IMR-90 (cell line): ENCODE data around the gene BMP5. TPM values are rescaled to one million over a fixed set of nuclear protein-coding genes. Genes with fewer than 3 reads are reported as not detected.

ENCODE experiments used
- ATAC-seq: fragments of 200-7000 bp; cut with Tn5 transposase; 2 replicates; pipeline ENCODE4 v1.9.1; 2020; ENCODE audit warnings: low read depth, mild to moderate bottlenecking, moderate library complexity
- BruUV-seq: library from RNA; stranded (reverse); fragments of 400-500 nt; replicated peaks from 2 replicates; lab custom pipeline; 2021; lab: Mats Ljungman, UMichigan
- CTCF ChIA-PET: fragments of 300-600 bp; formaldehyde crosslinking; extraction: SDS; loops from one replicate; lab custom pipeline; 2021; ENCODE audit warnings: antibody characterized with exemption; lab: Yijun Ruan, JAX
- POLR2A ChIA-PET: fragments of 300-600 bp; sonication (Branson Sonifier 250); formaldehyde crosslinking; loops from one replicate; lab custom pipeline; 2022; ENCODE audit warnings: antibody characterized with exemption; ENCODE audit not compliant: unreplicated experiment; lab: Charles Lee
- DNase-seq: peaks from one replicate; pipeline ENCODE4 v3.0.0; 2013
- H2AFZ ChIP-seq: replicated peaks from 2 replicates; pipeline ENCODE3; 2013; ENCODE audit warnings: low read length, mild to moderate bottlenecking; ENCODE audit not compliant: poor library complexity
- H2AK5ac ChIP-seq: 2 replicates; pipeline ENCODE4 v1.6.1; 2013; ENCODE audit warnings: low read depth, low read length, inconsistent platforms
- H2AK9ac ChIP-seq: replicated peaks from 2 replicates; pipeline ENCODE3; 2013; ENCODE audit warnings: mild to moderate bottlenecking, low read depth, low read length, moderate library complexity; ENCODE audit not compliant: poor library complexity
- H2BK120ac ChIP-seq: 2 replicates; pipeline ENCODE4 v1.6.1; 2013; ENCODE audit warnings: low read depth, low read length, inconsistent platforms
- H2BK15ac ChIP-seq: 3 replicates; pipeline ENCODE4 v1.6.1; 2013; ENCODE audit warnings: low read depth, low read length, inconsistent platforms
- H2BK20ac ChIP-seq: 2 replicates; pipeline ENCODE4 v1.6.1; 2013; ENCODE audit warnings: low read depth, mild to moderate bottlenecking, inconsistent platforms, low read length, moderate library complexity
- H2BK5ac ChIP-seq: 2 replicates; pipeline ENCODE4 v1.6.1; 2013; ENCODE audit warnings: mild to moderate bottlenecking, low read depth, low read length, inconsistent platforms; ENCODE audit not compliant: poor library complexity, severe bottlenecking
- H3K14ac ChIP-seq: replicated peaks from 2 replicates; pipeline ENCODE4 v1.6.1; 2013; ENCODE audit warnings: low read depth, low read length, inconsistent platforms
- H3K18ac ChIP-seq: 2 replicates; pipeline ENCODE4 v1.6.1; 2013; ENCODE audit warnings: low read depth, low read length, control low read depth
- H3K23ac ChIP-seq: 2 replicates; pipeline ENCODE4 v1.6.1; 2013; ENCODE audit warnings: low read depth, low read length, inconsistent platforms
- H3K27ac ChIP-seq: 2 replicates; pipeline ENCODE4 v1.5.1; 2013; ENCODE audit warnings: mild to moderate bottlenecking, control low read depth, low read length; ENCODE audit not compliant: insufficient read depth
- H3K27me3 ChIP-seq: 2 replicates; pipeline ENCODE4 v1.6.1; 2013; ENCODE audit warnings: low read length; ENCODE audit not compliant: control insufficient read depth, insufficient read depth
- H3K36me3 ChIP-seq: 2 replicates; pipeline ENCODE4 v1.6.1; 2013; ENCODE audit warnings: low read length, mixed read lengths; ENCODE audit not compliant: control insufficient read depth, insufficient read depth
- H3K4ac ChIP-seq: 2 replicates; pipeline ENCODE4 v1.6.1; 2013; ENCODE audit warnings: low read depth, low read length, inconsistent platforms
- H3K4me1 ChIP-seq: 2 replicates; pipeline ENCODE4 v1.6.1; 2013; ENCODE audit warnings: low read length, mixed read lengths; ENCODE audit not compliant: control insufficient read depth, insufficient read depth
- H3K4me2 ChIP-seq: 2 replicates; pipeline ENCODE4 v1.6.1; 2013; ENCODE audit warnings: low read depth, mild to moderate bottlenecking, control low read depth, low read length, moderate library complexity
- H3K4me3 ChIP-seq: 2 replicates; pipeline ENCODE4 v1.5.1; 2013; ENCODE audit warnings: low read depth, mild to moderate bottlenecking, control low read depth, low read length, moderate library complexity; ENCODE audit not compliant: insufficient read depth
- H3K56ac ChIP-seq: 2 replicates; pipeline ENCODE4 v1.6.1; 2013; ENCODE audit warnings: low read length, inconsistent platforms; ENCODE audit not compliant: insufficient read depth; ENCODE audit errors: extremely low read depth
- H3K79me1 ChIP-seq, 2 experiments: 2 replicates each; pipeline ENCODE4 v1.6.1; 2013; ENCODE audit warnings: low read length in 2 of 2, inconsistent platforms in 1 of 2, low read depth in 1 of 2
- H3K9ac ChIP-seq: 2 replicates; pipeline ENCODE4 v1.6.1; 2013; ENCODE audit warnings: low read depth, low read length, control low read depth
- H3K9me1 ChIP-seq: 2 replicates; pipeline ENCODE4 v1.6.1; 2013; ENCODE audit warnings: low read length, inconsistent platforms; ENCODE audit not compliant: insufficient read depth
- H3K9me3 ChIP-seq: 2 replicates; pipeline ENCODE4 v1.6.1; 2013; ENCODE audit warnings: low read length; ENCODE audit not compliant: control insufficient read depth, insufficient read depth
- H4K20me1 ChIP-seq: 2 replicates; pipeline ENCODE4 v1.6.1; 2013; ENCODE audit warnings: low read length, inconsistent platforms; ENCODE audit not compliant: insufficient read depth
- H4K5ac ChIP-seq: 2 replicates; pipeline ENCODE4 v1.6.1; 2013; ENCODE audit warnings: mild to moderate bottlenecking, low read depth, low read length, control low read depth
- H4K8ac ChIP-seq, 2 experiments: 2 replicates each; pipeline ENCODE4 v1.6.1; 2013; ENCODE audit warnings: low read depth in 2 of 2, low read length in 2 of 2, control low read depth in 1 of 2, inconsistent platforms in 1 of 2
- H4K91ac ChIP-seq: 2 replicates; pipeline ENCODE4 v1.6.1; 2013; ENCODE audit warnings: low read depth, low read length, inconsistent platforms; ENCODE audit not compliant: insufficient read depth
- CHD1 ChIP-seq: IDR thresholded peaks from 2 replicates; pipeline ENCODE4 v1.6.1; 2012; ENCODE audit warnings: low read depth, low read length, improper control_type of control experiment
- POLR2A ChIP-seq: IDR thresholded peaks from 2 replicates; pipeline ENCODE4 v1.6.1; 2012; ENCODE audit warnings: mild to moderate bottlenecking, low read depth, low read length
- WGBS, 2 experiments: methylation state at CpG; one replicate each; pipeline versions ENCODE4 v1.1.5 to v1.1.7; 2013; ENCODE audit warnings: missing lambda C conversion rate in 2 of 2; ENCODE audit not compliant: insufficient read length in 1 of 2; ENCODE audit errors: extremely low coverage in 2 of 2; 5-methylcytosine and 5-hydroxymethylcytosine counted together
- dilution Hi-C: fragments of 300-500 bp; cut with HindIII; formaldehyde crosslinking; loops from one replicate; pipeline ENCODE4 v1.14.3; 2018; ENCODE audit warnings: low sequenced_read_pairs; ENCODE audit not compliant: unreplicated experiment
- in situ Hi-C: fragments of 300-500 bp; cut with MboI; formaldehyde crosslinking; loops from 3 replicates; pipeline ENCODE4 v1.14.3; 2019; ENCODE audit warnings: low sequenced_read_pairs, inconsistent platforms, mixed read lengths
- intact Hi-C: fragments of 100-400 bp; cut with micrococcal nuclease; formaldehyde crosslinking; loops from 2 replicates; pipeline ENCODE4 v1.10.0; 2022
- polyA plus RNA-seq, 3 experiments: library from polyadenylated mRNA; depleted of rRNA; stranded (reverse); fragments of >200 nt; gene quantifications; 2 replicates each; pipeline ENCODE4 v1.2.3, GENCODE V29; 2012; ENCODE audit warnings: low replicate concordance in 1 of 3
- total RNA-seq: library from RNA; depleted of rRNA; stranded (reverse); fragments of >200 nt; gene quantifications from 2 replicates; pipeline ENCODE4 v1.2.3, GENCODE V29; 2012

BMP5 gene
- total and polyA plus RNA-seq, 2 of the 4 experiments (the other 2 are of a cell fraction), result under 0.01 to 0.02 TPM

DNA sequence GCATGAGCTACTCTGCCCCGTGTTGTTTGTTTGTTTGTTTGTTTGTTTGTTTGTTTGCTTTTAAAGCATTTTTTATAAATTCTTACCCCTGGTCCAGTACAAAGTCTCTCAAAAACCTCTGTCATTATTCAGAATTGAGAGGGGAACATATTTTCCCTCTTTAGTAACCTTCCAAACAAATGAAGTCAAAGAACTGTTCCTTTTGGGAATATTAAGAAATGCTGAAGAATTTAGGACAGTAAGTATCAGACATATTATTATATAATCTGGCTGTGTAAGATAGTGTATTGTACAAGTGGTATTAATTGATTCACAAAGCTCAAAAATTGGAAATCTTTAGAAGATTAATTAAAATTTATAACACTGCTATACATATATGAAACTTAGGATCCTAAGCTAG is 54.7 kb downstream of the BMP5 start:
- in situ Hi-C loops (no loop called here), intact Hi-C loops (no loop called here), dilution Hi-C loops (no loop called here)
- H2BK5ac ChIP-seq, result no peak overlapping the region
- H2AK9ac ChIP-seq, result no peak overlapping the region
- H3K4ac ChIP-seq, result no peak overlapping the region
- H3K9ac ChIP-seq, result no peak overlapping the region
- no peak for ATAC-seq
- H2BK20ac ChIP-seq, result no peak overlapping the region
- CTCF ChIA-PET, result interaction anchor here (0.7 kb wide), 1 partner anchor 576 kb away, joined by 3 read pairs; no protein-coding TSS in a partner anchor
- no peak overlapping the region for H3K14ac ChIP-seq
- H3K9me3 ChIP-seq, result no peaks in the 10 kb centered on the region
- no peaks in the 10 kb centered on the region for H3K9me1 ChIP-seq
- no peak for DNase-seq
- no peak overlapping the region for H4K5ac ChIP-seq
- H4K91ac ChIP-seq, result no peak overlapping the region
- H2BK120ac ChIP-seq, result no peak overlapping the region
- H2AK5ac ChIP-seq, result no peak overlapping the region
- no peak overlapping the region for H3K23ac ChIP-seq
- H3K4me2 ChIP-seq, result no peak overlapping the region
- no peaks in the 10 kb centered on the region for H4K20me1 ChIP-seq
- H2AFZ ChIP-seq, result no peak overlapping the region
- no peaks in the 10 kb centered on the region for H3K27me3 ChIP-seq
- no CpG with 5 or more reads among the region's 1 CpG for WGBS, 2 experiments
- H3K36me3 ChIP-seq, result no peaks in the 10 kb centered on the region
- H4K8ac ChIP-seq, result no peak overlapping the region
- TF ChIP-seq CHD1 (no peak), POLR2A (no peak)
- H3K27ac ChIP-seq, result no peak overlapping the region
- H3K18ac ChIP-seq, result no peak overlapping the region
- H3K79me1 ChIP-seq, result no peaks in the 10 kb centered on the region
- POLR2A ChIA-PET, result no interaction called here
- no peak overlapping the region for H2BK15ac ChIP-seq
- H3K56ac ChIP-seq, result no peak overlapping the region
- H3K4me3 ChIP-seq, result no peak overlapping the region
- no TSS peak for BruUV-seq
- no peaks in the 10 kb centered on the region for H3K4me1 ChIP-seq
